ENCODE measurements around the gene R3HDM4.

R3HDM4 gene

DNA sequence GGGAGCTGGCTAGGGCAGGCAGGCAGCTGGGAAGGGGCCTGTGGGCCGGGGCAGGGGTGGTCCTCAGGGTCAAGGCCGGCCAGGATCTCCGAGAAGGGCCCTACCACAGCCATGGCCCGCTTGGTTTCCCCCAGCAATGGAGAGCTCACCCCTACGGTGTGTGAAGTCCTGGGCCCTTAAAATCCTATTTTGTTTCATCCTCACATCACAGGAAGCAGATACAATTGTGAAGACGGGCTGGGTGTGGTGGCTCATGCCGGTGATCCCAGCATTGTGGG lies 11.0 kb downstream of the R3HDM4 start:
- no peak for DNase-seq (ENCODE audit: low read depth)
- H3K4me3 ChIP-seq (ENCODE audit: control insufficient read depth, low read depth, low read length): no peak overlapping the region
- TF ChIP-seq, protein P1, sequence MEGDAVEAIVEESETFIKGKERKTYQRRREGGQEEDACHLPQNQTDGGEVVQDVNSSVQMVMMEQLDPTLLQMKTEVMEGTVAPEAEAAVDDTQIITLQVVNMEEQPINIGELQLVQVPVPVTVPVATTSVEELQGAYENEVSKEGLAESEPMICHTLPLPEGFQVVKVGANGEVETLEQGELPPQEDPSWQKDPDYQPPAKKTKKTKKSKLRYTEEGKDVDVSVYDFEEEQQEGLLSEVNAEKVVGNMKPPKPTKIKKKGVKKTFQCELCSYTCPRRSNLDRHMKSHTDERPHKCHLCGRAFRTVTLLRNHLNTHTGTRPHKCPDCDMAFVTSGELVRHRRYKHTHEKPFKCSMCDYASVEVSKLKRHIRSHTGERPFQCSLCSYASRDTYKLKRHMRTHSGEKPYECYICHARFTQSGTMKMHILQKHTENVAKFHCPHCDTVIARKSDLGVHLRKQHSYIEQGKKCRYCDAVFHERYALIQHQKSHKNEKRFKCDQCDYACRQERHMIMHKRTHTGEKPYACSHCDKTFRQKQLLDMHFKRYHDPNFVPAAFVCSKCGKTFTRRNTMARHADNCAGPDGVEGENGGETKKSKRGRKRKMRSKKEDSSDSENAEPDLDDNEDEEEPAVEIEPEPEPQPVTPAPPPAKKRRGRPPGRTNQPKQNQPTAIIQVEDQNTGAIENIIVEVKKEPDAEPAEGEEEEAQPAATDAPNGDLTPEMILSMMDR (conservative IDR thresholded peaks at IDR 0.05; ENCODE audit: control insufficient read depth, insufficient read depth, low read depth, low read length): no peak

- H3K4me3 ChIP-seq (ENCODE audit: control insufficient read depth, low read depth, low read length): no peak overlapping the region
- TF ChIP-seq, protein P1 (conservative IDR thresholded peaks at IDR 0.05; ENCODE audit: control insufficient read depth, insufficient read depth, low read depth, low read length): no peak
- no peak for DNase-seq (ENCODE audit: low read depth)
Measured at GRCh38 chr19:901216-902092, 11.6 kb downstream of the R3HDM4 start.

- no peak for DNase-seq (ENCODE audit: low read depth)
- TF ChIP-seq, protein P1 (conservative IDR thresholded peaks at IDR 0.05; ENCODE audit: control insufficient read depth, insufficient read depth, low read depth, low read length): no peak
- no peak overlapping the region for H3K4me3 ChIP-seq (ENCODE audit: control insufficient read depth, low read depth, low read length)
Measured at GRCh38 chr19:900302-901111, 12.5 kb downstream of the R3HDM4 start.

GRCh38 chr19:900043-900301 lies 13.0 kb downstream of the R3HDM4 start:
- no peak overlapping the region for H3K4me3 ChIP-seq (ENCODE audit: control insufficient read depth, low read depth, low read length)
- no peak for DNase-seq (ENCODE audit: low read depth)
- TF ChIP-seq, protein P1 (conservative IDR thresholded peaks at IDR 0.05; ENCODE audit: control insufficient read depth, insufficient read depth, low read depth, low read length): no peak

GRCh38 chr19:899336-900042 lies 13.5 kb downstream of the R3HDM4 start:
- no peak overlapping the region for H3K4me3 ChIP-seq (ENCODE audit: control insufficient read depth, low read depth, low read length)
- DNase-seq (ENCODE audit: low read depth): no peak
- TF ChIP-seq, protein P1 (conservative IDR thresholded peaks at IDR 0.05; ENCODE audit: control insufficient read depth, insufficient read depth, low read depth, low read length): no peak

DNA sequence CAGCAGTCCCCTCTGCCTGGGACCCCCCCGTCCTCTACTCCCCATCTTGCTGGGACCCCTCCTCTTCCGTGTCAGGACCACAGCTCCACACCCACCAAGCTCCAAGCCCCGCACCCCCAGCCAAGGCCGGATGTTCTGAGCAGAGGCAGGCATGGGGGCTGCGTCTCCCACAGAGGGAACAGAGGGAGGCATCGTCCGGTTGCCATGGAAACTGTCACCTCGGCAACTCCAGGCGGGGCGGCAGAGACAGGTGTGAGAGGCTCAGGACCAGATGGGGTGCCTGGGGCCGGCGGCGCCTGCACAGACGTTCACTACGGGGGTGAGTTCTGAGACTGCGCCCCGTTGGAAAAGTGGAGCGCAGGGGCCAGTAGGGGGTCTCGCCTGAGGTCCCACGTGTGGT lies 14.4 kb downstream of the R3HDM4 start:
- TF ChIP-seq, protein P1 (conservative IDR thresholded peaks at IDR 0.05; ENCODE audit: control insufficient read depth, insufficient read depth, low read depth, low read length): no peak
- no peak for DNase-seq (ENCODE audit: low read depth)
- no peak overlapping the region for H3K4me3 ChIP-seq (ENCODE audit: control insufficient read depth, low read depth, low read length)
